Activated naive CD8-positive, alpha-beta T cell treated with anti-CD3 and anti-CD28 coated beads, Interleukin-2, amount 50 U/mL, for 24 hours (primary cell): ENCODE measurements around the gene BSN.

Source experiments
- ATAC-seq: fragments of 150-1000 bp; cut with Tn5 transposase; one replicate; pipeline ENCODE4 v1.10.0; 2021
- DNase-seq: peaks from one replicate; pipeline ENCODE4 v3.0.0; 2021
- H3K27ac Mint-ChIP-seq: one replicate; pipeline ENCODE4 v1.8.0; 2021; ENCODE audit warnings: mild to moderate bottlenecking, mixed read lengths
- H3K27me3 Mint-ChIP-seq: one replicate; pipeline ENCODE4 v1.8.0; 2021; ENCODE audit warnings: mixed read lengths
- H3K36me3 Mint-ChIP-seq: one replicate; pipeline ENCODE4 v1.8.0; 2021; ENCODE audit warnings: low read depth, mixed read lengths
- H3K4me1 Mint-ChIP-seq: one replicate; pipeline ENCODE4 v1.8.0; 2021; ENCODE audit warnings: mixed read lengths
- H3K4me3 Mint-ChIP-seq: one replicate; pipeline ENCODE4 v1.8.0; 2021; ENCODE audit warnings: mild to moderate bottlenecking, moderate library complexity, mixed read lengths
- H3K9me3 Mint-ChIP-seq: one replicate; pipeline ENCODE4 v1.8.0; 2021; ENCODE audit warnings: mixed read lengths

The BSN gene

DNA sequence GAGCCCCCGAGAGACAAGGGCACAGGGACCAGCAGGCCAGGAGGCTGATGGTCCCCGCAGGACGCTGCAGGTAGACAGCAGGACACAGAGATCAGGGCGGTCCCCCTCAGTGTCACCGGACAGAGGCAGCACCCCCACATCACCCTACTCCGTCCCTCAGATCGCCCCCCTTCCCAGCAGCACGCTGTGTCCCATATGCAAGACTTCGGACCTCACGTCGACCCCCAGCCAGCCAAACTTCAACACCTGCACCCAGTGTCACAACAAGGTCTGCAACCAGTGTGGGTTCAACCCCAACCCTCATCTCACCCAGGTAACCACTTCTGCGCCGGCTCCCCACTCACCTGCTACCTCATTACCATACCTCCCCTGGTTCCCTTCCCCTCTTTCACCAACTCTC is 70.8 kb downstream of the BSN start:
- H3K27ac Mint-ChIP-seq = no peak overlapping the region
- H3K4me1 Mint-ChIP-seq = peaks cover 9% of the 10 kb centered on the region
- H3K4me3 Mint-ChIP-seq = no peak overlapping the region
- no peaks in the 10 kb centered on the region for H3K9me3 Mint-ChIP-seq
- peaks cover 1% of the 10 kb centered on the region for H3K27me3 Mint-ChIP-seq
- ATAC-seq (no peak), DNase-seq (no peak)
- H3K36me3 Mint-ChIP-seq = no peaks in the 10 kb centered on the region

DNA sequence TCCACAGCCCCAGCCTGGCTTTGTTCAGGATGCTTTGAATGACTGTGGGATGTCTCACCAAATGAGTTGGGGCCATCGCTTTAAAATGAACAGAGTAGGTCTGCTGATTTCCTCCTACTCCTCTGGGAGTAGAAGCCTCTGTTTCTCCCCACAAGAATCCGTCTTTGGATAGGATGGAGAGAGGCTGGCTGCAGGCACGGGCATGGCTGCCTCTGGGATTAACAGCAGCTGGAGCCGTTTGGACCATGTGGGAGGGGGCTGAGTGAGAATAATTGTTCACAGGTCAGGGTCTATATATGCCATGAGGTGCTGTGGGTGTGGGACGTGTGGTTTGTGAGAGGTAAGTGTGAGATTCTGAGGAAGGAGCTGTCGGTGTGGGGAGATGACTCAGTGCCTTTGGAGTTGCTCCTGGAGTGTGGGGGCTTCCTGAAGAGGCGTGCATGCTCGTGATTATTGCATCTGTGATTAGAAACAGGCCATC is 71.9 kb downstream of the BSN start:
- H3K36me3 Mint-ChIP-seq = no peaks in the 10 kb centered on the region
- DNase-seq (peak; percentile 10), ATAC-seq (peak; percentile 65)
- H3K27ac Mint-ChIP-seq = peak overlapping the region; percentile 15
- H3K4me1 Mint-ChIP-seq = peaks cover 9% of the 10 kb centered on the region
- H3K9me3 Mint-ChIP-seq = no peaks in the 10 kb centered on the region
- no peak overlapping the region for H3K4me3 Mint-ChIP-seq
- peaks cover 4% of the 10 kb centered on the region for H3K27me3 Mint-ChIP-seq

GRCh38 chr3:49626796-49627195 is 72.5 kb downstream of the BSN start:
- peaks cover 9% of the 10 kb centered on the region for H3K4me1 Mint-ChIP-seq
- H3K4me3 Mint-ChIP-seq = no peak overlapping the region
- H3K27me3 Mint-ChIP-seq = peaks cover 3% of the 10 kb centered on the region
- no peak overlapping the region for H3K27ac Mint-ChIP-seq
- H3K36me3 Mint-ChIP-seq = no peaks in the 10 kb centered on the region
- no peaks in the 10 kb centered on the region for H3K9me3 Mint-ChIP-seq
- ATAC-seq (no peak), DNase-seq (no peak)

DNA sequence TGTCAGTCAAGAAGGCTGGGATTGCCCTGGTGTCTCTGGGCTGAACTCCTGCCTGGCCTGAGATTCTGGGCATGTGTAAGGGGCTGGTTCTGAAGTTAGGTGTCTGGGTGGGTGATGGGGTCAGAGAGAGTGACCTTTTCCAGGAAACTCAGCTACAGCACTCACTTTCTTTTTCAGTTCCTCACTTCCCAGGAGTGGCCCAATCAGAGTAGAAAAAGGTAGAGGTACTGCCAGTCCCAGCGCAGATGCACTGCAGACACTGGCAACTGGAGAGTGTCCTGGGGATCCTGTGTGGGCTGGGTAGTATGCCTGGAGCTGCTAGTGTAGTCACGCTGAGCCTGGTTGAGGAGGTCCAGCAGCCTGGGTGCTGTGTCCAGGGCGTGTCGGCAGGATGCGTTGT is 73.4 kb downstream of the BSN start:
- H3K9me3 Mint-ChIP-seq = no peaks in the 10 kb centered on the region
- DNase-seq (no peak), ATAC-seq (no peak)
- H3K27me3 Mint-ChIP-seq = peaks cover 5% of the 10 kb centered on the region
- H3K4me3 Mint-ChIP-seq = no peak overlapping the region
- no peaks in the 10 kb centered on the region for H3K36me3 Mint-ChIP-seq
- H3K4me1 Mint-ChIP-seq = peaks cover 9% of the 10 kb centered on the region
- H3K27ac Mint-ChIP-seq = no peak overlapping the region

- H3K4me1 Mint-ChIP-seq = peaks cover 9% of the 10 kb centered on the region
- no peak overlapping the region for H3K4me3 Mint-ChIP-seq
- H3K27ac Mint-ChIP-seq = no peak overlapping the region
- H3K27me3 Mint-ChIP-seq = peaks cover 5% of the 10 kb centered on the region
- H3K36me3 Mint-ChIP-seq = no peaks in the 10 kb centered on the region
- no peak for ATAC-seq
- H3K9me3 Mint-ChIP-seq = no peaks in the 10 kb centered on the region
- no peak for DNase-seq
These were observed 74.0 kb downstream of the BSN start for GRCh38 chr3:49628249-49628648.

- H3K27ac Mint-ChIP-seq = no peak overlapping the region
- ATAC-seq = no peak
- no peak overlapping the region for H3K4me3 Mint-ChIP-seq
- peaks cover 9% of the 10 kb centered on the region for H3K4me1 Mint-ChIP-seq
- H3K36me3 Mint-ChIP-seq = no peaks in the 10 kb centered on the region
- H3K9me3 Mint-ChIP-seq = no peaks in the 10 kb centered on the region
- peaks cover 5% of the 10 kb centered on the region for H3K27me3 Mint-ChIP-seq
- no peak for DNase-seq
These were observed 75.2 kb downstream of the BSN start for GRCh38 chr3:49629451-49629850.

DNA sequence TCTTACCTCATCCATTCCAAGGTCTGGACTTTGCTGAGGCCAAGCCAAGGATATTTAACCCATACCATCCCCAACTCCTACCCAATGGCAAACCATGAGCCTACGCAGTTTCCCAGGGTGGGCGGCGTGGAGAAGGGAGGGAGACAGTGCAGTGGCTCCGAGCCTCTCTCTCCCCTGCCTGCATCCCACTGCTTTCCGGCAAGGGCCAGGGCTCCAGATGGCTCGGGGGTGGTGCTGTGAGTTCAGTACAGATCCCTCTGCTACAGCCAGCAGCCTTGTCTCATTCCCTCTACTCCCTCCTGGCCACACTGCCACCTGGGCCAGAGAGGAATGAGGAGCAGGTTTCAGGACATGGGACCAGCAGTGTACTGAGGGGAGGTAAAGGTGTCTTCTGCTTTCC is 75.6 kb downstream of the BSN start:
- Mint-ChIP-seq H3K4me3 (no peak overlapping the region), H3K27me3 (peaks cover 5% of the 10 kb centered on the region), H3K9me3 (no peaks in the 10 kb centered on the region), H3K27ac (no peak overlapping the region), H3K4me1 (peaks cover 9% of the 10 kb centered on the region), H3K36me3 (no peaks in the 10 kb centered on the region)
- DNase-seq (no peak), ATAC-seq (no peak)

GRCh38 chr3:49630784-49631183 is 76.5 kb downstream of the BSN start:
- Mint-ChIP-seq H3K27me3 (peaks cover 5% of the 10 kb centered on the region), H3K4me1 (peaks cover 9% of the 10 kb centered on the region), H3K4me3 (no peak overlapping the region), H3K27ac (no peak overlapping the region), H3K36me3 (no peaks in the 10 kb centered on the region), H3K9me3 (no peaks in the 10 kb centered on the region)
- ATAC-seq (no peak), DNase-seq (no peak)

DNA sequence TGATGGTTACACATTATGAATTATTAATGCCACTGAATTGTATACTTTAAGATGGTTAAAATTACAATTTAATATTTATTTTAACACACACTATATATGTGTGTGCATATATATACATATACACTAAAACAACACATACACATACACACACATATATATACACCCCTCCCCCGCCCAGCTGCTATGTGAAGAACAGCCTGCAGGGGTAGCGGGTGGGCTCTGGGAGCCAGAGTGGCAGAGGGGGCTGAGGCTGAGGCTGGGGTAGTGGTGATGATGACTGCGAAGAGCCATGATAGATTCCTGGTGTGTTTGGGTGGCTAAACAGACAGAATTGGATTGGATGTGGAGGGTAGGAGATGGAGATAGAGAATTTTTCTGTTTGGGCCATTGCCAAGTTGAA is 80.5 kb downstream of the BSN start:
- H3K27me3 Mint-ChIP-seq = peaks cover 5% of the 10 kb centered on the region
- H3K9me3 Mint-ChIP-seq = no peaks in the 10 kb centered on the region
- DNase-seq = no peak
- no peaks in the 10 kb centered on the region for H3K36me3 Mint-ChIP-seq
- no peak overlapping the region for H3K4me3 Mint-ChIP-seq
- no peak for ATAC-seq
- H3K4me1 Mint-ChIP-seq = no peaks in the 10 kb centered on the region
- no peak overlapping the region for H3K27ac Mint-ChIP-seq

GRCh38 chr3:49636883-49637609 is 82.8 kb downstream of the BSN start:
- Mint-ChIP-seq H3K36me3 (no peaks in the 10 kb centered on the region), H3K27ac (no peak overlapping the region), H3K4me3 (no peak overlapping the region), H3K9me3 (no peaks in the 10 kb centered on the region), H3K27me3 (peaks cover under 1% of the 10 kb centered on the region), H3K4me1 (no peaks in the 10 kb centered on the region)
- DNase-seq = no peak
- ATAC-seq = peak; percentile 31

GRCh38 chr3:49638445-49638844 is 84.2 kb downstream of the BSN start:
- Mint-ChIP-seq H3K27me3 (no peaks in the 10 kb centered on the region), H3K4me1 (no peaks in the 10 kb centered on the region), H3K36me3 (no peaks in the 10 kb centered on the region), H3K27ac (no peak overlapping the region), H3K9me3 (no peaks in the 10 kb centered on the region), H3K4me3 (no peak overlapping the region)
- DNase-seq = no peak
- ATAC-seq = no peak

- no peaks in the 10 kb centered on the region for H3K27me3 Mint-ChIP-seq
- no peaks in the 10 kb centered on the region for H3K36me3 Mint-ChIP-seq
- DNase-seq (no peak), ATAC-seq (no peak)
- H3K4me1 Mint-ChIP-seq = no peaks in the 10 kb centered on the region
- H3K27ac Mint-ChIP-seq = no peak overlapping the region
- no peak overlapping the region for H3K4me3 Mint-ChIP-seq
- H3K9me3 Mint-ChIP-seq = no peaks in the 10 kb centered on the region
These were observed 85.3 kb downstream of the BSN start for GRCh38 chr3:49639551-49639950.

- Mint-ChIP-seq H3K36me3 (no peaks in the 10 kb centered on the region), H3K27me3 (no peaks in the 10 kb centered on the region), H3K4me3 (no peak overlapping the region), H3K4me1 (no peaks in the 10 kb centered on the region), H3K27ac (no peak overlapping the region), H3K9me3 (no peaks in the 10 kb centered on the region)
- DNase-seq = no peak
- no peak for ATAC-seq
These were observed 87.0 kb downstream of the BSN start for GRCh38 chr3:49641292-49641691.

- ATAC-seq (no peak), DNase-seq (no peak)
- no peaks in the 10 kb centered on the region for H3K9me3 Mint-ChIP-seq
- no peaks in the 10 kb centered on the region for H3K4me1 Mint-ChIP-seq
- no peak overlapping the region for H3K4me3 Mint-ChIP-seq
- no peaks in the 10 kb centered on the region for H3K27me3 Mint-ChIP-seq
- H3K27ac Mint-ChIP-seq = no peak overlapping the region
- H3K36me3 Mint-ChIP-seq = no peaks in the 10 kb centered on the region
These were observed 87.8 kb downstream of the BSN start for GRCh38 chr3:49641921-49642707.

DNA sequence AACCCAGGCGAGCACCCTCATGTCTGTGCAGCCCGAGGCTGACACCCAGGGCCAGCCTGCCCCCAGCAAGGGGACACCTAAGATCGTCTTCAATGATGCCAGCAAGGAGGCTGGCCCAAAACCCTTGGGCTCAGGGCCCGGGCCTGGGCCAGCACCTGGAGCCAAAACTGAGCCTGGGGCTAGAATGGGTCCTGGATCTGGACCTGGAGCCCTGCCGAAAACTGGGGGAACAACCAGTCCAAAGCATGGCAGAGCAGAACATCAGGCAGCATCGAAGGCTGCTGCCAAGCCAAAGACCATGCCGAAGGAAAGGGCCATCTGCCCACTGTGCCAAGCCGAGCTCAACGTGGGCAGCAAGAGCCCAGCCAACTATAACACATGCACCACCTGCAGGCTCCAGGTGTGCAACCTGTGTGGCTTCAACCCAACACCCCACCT is 88.5 kb downstream of the BSN start:
- Mint-ChIP-seq H3K36me3 (no peaks in the 10 kb centered on the region), H3K27ac (no peak overlapping the region), H3K4me1 (no peaks in the 10 kb centered on the region), H3K27me3 (no peaks in the 10 kb centered on the region), H3K4me3 (no peak overlapping the region), H3K9me3 (no peaks in the 10 kb centered on the region)
- DNase-seq = no peak
- ATAC-seq = no peak
